Right lobe of liver (tissue), 6 donors: ENCODE measurements around the gene LRRFIP2. TPM values are rescaled to one million over a fixed set of nuclear protein-coding genes. Genes with fewer than 3 reads are reported as not detected.
"Not testable (repeated sequence)": the region's sequence is repeated elsewhere in the genome, so short reads cannot be mapped to it uniquely, and the experiment has no call there.

ENCODE experiments used
- ATAC-seq, 4 donors: fragments of 200-7000 bp; cut with Tn5 transposase; one replicate each; pipeline ENCODE4 v1.9.1; 2020; ENCODE audit warnings: mild to moderate bottlenecking in 4 of 4, moderate library complexity in 4 of 4
- DNase-seq, 3 donors: peaks; one replicate each; pipeline ENCODE4 v3.0.0-alpha.2; 2020
- H3K27ac ChIP-seq, 3 donors: fragments of 200-600 bp; one replicate each; pipeline ENCODE4 v1.8.0; 2022
- H3K27me3 ChIP-seq, 2 donors: fragments of 200-600 bp; one replicate each; pipeline ENCODE4 v1.8.0; 2022
- H3K36me3 ChIP-seq, 4 donors: fragments of 200-600 bp; sonication (generic) in 1 of 4; one replicate each; pipeline versions ENCODE4 v1.5.1 to v1.8.0; 2017 to 2022; ENCODE audit warnings: control low read depth in 1 of 4
- H3K4me1 ChIP-seq, 4 donors: fragments of 200-600 bp; sonication (generic) in 1 of 4; one replicate each; pipeline versions ENCODE4 v1.5.1 to v1.8.0; 2017 to 2022; ENCODE audit warnings: control low read depth in 1 of 4
- H3K4me3 ChIP-seq, 3 donors: fragments of 200-600 bp; one replicate each; pipeline ENCODE4 v1.8.0; 2022
- H3K9me3 ChIP-seq, 4 donors: fragments of 200-600 bp; sonication (generic) in 1 of 4; one replicate each; pipeline versions ENCODE4 v1.5.1 to v1.8.0; 2017 to 2022; ENCODE audit warnings: control low read depth in 1 of 4
- CTCF ChIP-seq, 4 donors: fragments of 200-600 bp in 3 of 4; fragments of 450-650 bp in 1 of 4; IDR thresholded peaks; one replicate each; pipeline versions ENCODE4 v1.5.1 to v1.8.0; 2016 to 2022; ENCODE audit warnings: antibody characterized with exemption in 4 of 4, mild to moderate bottlenecking in 2 of 4
- POLR2A ChIP-seq: fragments of 450-650 bp; IDR thresholded peaks from one replicate; pipeline ENCODE4 v1.6.1; 2017; ENCODE audit warnings: antibody characterized with exemption, mild to moderate bottlenecking
- whole genome bisulfite sequencing: methylation state at CpG from one replicate; pipeline ENCODE4 v1.1.6; 2018; ENCODE audit warnings: low coverage, low lambda C conversion rate; ENCODE audit not compliant: insufficient coverage; ENCODE audit errors: missing lambda C conversion rate; 5-methylcytosine and 5-hydroxymethylcytosine counted together
- intact Hi-C, 2 donors: fragments of 100-400 bp; cut with DNase I; formaldehyde crosslinking; loops; one replicate each; pipeline versions ENCODE4 v1.11.2 to v1.14.1; 2022
- total RNA-seq, 6 experiments: library from RNA; depleted of rRNA in 2 of 6; stranded (reverse); fragments of >200 nt in 2 of 6; fragmentation: NEBNext Ultra II Directional in 3 of 6; extraction: Animal tissue kit (Norgen Biotek cat#: 25700) in 3 of 6; gene quantifications; one replicate each; pipeline versions ENCODE4 v1.1.0 to v1.2.4, GENCODE V29; 2016 to 2023
- donor health status: DM: no; HTN: yes; CAD: no.
- donor health status: DM: no; HTN: no; CAD: no.
- donor health status: DM: no; HTN: no; CAD: no.
- donor health status: DM: no; HTN: yes; CAD: no.
- donor health status: DM: no; HTN: yes; CAD: no.

LRRFIP2 gene
- total RNA-seq, 6 experiments from 2014 or later = 32.8 to 46.1 (median 39.6) TPM

DNA sequence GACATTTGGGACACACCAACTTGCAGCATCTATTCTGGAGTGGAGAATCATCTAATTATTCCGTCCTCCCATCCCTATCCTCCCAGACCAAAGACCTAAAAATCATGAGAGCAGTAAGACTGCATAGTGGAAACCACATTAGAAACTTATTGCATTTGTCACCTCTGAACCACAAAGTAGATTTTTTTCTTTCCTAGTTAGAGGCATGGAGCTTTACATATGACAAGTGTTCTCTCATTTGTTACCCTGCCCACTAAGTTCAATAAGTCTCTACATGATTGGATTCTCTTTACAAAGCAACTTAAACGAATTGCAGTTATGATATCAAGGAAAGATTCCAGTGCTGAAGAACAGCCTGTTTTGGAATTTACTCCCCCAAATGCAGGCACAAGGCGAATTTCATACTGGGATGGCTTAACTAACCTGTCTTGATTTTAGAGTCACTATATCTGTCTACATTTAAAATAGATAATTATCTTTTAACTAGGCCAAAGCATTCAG is 42.3 kb upstream of the LRRFIP2 start:
- Histone ChIP-seq H3K4me1 (no peaks in the 10 kb centered on the region), H3K27me3 (no peaks in the 10 kb centered on the region), H3K4me3 (no peak overlapping the region), H3K36me3 (no peaks in the 10 kb centered on the region), H3K27ac (no peak overlapping the region), H3K9me3 (no peaks in the 10 kb centered on the region)
- WGBS = 68% methylated on average over 3 of the region's 3 CpGs
- intact Hi-C loops = loop anchor here (10.0 kb wide), 1 partner anchor 192 kb away; no protein-coding TSS in a partner anchor
- TF ChIP-seq POLR2A = no peak
- no peak for TF ChIP-seq CTCF (IDR thresholded peaks at IDR 0.05)
- ATAC-seq (no peak), DNase-seq (no peak)

- no peak for DNase-seq
- ATAC-seq = no peak
- 43% methylated on average over 2 of the region's 3 CpGs for WGBS
- no peaks in the 10 kb centered on the region for H3K36me3 ChIP-seq
- no peaks in the 10 kb centered on the region for H3K27me3 ChIP-seq
- no peak for TF ChIP-seq POLR2A
- no peak for TF ChIP-seq CTCF (IDR thresholded peaks at IDR 0.05)
- H3K4me1 ChIP-seq = no peaks in the 10 kb centered on the region
- H3K27ac ChIP-seq = no peak overlapping the region
- intact Hi-C loops = loop anchor here (10.0 kb wide), 1 partner anchor 189 kb away; no protein-coding TSS in a partner anchor
- H3K9me3 ChIP-seq = no peaks in the 10 kb centered on the region
- no peak overlapping the region for H3K4me3 ChIP-seq
Observed at GRCh38 chr3:37214076-37214475, 39.7 kb upstream of the LRRFIP2 start.

DNA sequence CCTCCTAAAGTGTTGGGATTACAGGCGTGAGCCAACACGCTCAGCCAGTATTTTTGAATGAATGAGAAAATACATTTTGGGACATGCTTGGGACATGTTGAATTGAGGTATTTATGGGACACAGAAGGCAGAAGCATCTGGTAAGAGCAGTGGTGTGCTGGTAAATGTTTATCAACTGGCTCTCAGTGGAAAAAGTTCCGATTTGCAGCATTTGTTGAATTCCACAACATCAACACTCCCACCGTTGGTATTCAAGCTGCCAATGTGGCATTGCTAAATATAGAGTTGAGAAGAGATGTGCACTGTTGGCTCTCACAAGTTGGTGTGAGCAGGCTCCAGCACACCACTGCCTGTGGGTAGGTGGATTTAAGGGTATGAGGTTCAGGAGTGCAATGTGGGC is 35.8 kb upstream of the LRRFIP2 start:
- no peak for DNase-seq
- intact Hi-C loops = loop anchor here (10.0 kb wide), 1 partner anchor 185 kb away; no protein-coding TSS in a partner anchor
- Histone ChIP-seq H3K9me3 (no peaks in the 10 kb centered on the region), H3K27me3 (no peaks in the 10 kb centered on the region), H3K36me3 (no peaks in the 10 kb centered on the region), H3K27ac (no peak overlapping the region), H3K4me1 (no peaks in the 10 kb centered on the region), H3K4me3 (no peak overlapping the region)
- TF ChIP-seq POLR2A (no peak), CTCF (IDR thresholded peaks at IDR 0.05) (no peak)
- ATAC-seq = no peak
- 92% methylated on average over 4 of the region's 4 CpGs for WGBS

DNA sequence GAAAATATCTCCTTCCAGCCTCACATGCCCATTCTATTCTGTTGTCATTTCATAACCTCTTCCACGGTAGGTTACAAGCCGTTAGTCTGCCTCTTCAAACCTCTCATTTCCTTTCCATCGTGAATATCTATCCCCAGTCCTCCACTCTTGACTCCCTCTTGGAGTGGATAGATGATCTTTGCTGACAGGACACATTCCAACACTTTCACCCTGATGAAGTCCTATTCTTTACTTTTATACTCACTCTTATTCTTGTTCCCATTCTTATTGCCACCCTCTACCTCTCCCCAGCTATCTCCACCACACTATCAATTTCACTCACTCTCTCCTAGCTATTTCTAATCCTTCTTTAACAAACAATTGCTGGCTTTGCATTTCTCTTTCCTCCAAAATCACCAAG is 34.2 kb upstream of the LRRFIP2 start:
- H3K27me3 ChIP-seq, H3K4me3 ChIP-seq, H3K36me3 ChIP-seq, ATAC-seq, intact Hi-C loops, H3K4me1 ChIP-seq, DNase-seq, H3K27ac ChIP-seq, H3K9me3 ChIP-seq: not testable (repeated sequence)
- WGBS = 85% methylated on average over 3 of the region's 3 CpGs

- H3K4me3 ChIP-seq, DNase-seq, H3K9me3 ChIP-seq, H3K27ac ChIP-seq, intact Hi-C loops, H3K36me3 ChIP-seq, ATAC-seq, H3K27me3 ChIP-seq, H3K4me1 ChIP-seq: not testable (repeated sequence)
- 90% methylated on average over 3 of the region's 3 CpGs for WGBS
Observed at GRCh38 chr3:37208008-37208407, 33.6 kb upstream of the LRRFIP2 start.

DNA sequence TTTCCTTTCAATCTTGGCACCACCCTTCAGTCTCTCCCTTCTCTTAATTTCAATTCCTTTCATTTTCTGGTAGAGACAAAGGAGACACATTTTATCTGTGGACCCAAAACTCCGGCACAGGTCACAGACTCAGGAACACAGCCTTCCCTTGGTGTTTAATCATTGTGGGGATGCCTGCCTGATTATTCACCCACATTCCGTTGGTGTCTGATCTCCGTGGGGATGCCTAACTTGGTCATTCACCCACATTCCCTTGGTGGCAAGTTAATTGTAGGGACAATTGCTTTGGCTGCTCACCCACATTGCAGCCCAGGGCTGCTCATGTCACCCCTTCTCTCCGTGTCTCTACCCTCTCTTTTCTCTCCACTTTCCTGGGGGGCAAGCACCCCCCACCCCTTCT is 31.7 kb upstream of the LRRFIP2 start:
- H3K4me1 ChIP-seq, H3K27me3 ChIP-seq, intact Hi-C loops, ATAC-seq, H3K9me3 ChIP-seq, H3K4me3 ChIP-seq, H3K36me3 ChIP-seq, H3K27ac ChIP-seq, DNase-seq: not testable (repeated sequence)
- WGBS = 82% methylated on average over 2 of the region's 4 CpGs
